HCT116 (cell line): ENCODE data around the gene YPEL3. TPM values are rescaled to one million over a fixed set of nuclear protein-coding genes. Genes with fewer than 3 reads are reported as not detected.

Experiments used
- ATAC-seq: fragments of 200-7000 bp; cut with Tn5 transposase; 2 replicates; pipeline ENCODE4 v1.9.1; 2020; ENCODE audit warnings: mild to moderate bottlenecking, moderate library complexity
- BruUV-seq: library from RNA; stranded (reverse); fragments of 400-500 nt; replicated peaks from 2 replicates; lab custom pipeline; 2021; lab: Mats Ljungman, UMichigan
- CTCF ChIA-PET: fragments of 300-600 bp; sonication (Branson Sonifier 250); formaldehyde crosslinking; loops from one replicate; lab custom pipeline; 2021; ENCODE audit warnings: antibody characterized with exemption; lab: Charles Lee
- POLR2A ChIA-PET: fragments of 300-600, 350-600 bp; sonication (Branson Sonifier 250); formaldehyde crosslinking; loops from one replicate; lab custom pipeline; 2021; ENCODE audit warnings: antibody characterized with exemption; lab: Charles Lee
- RAD21 ChIA-PET, 2 experiments: fragments of 300-600 bp; sonication (Branson Sonifier 250); formaldehyde crosslinking; loops; one replicate each; lab custom pipeline; 2023; ENCODE audit warnings: low total read pairs in 2 of 2; ENCODE audit not compliant: uncharacterized antibody in 2 of 2, unreplicated experiment in 2 of 2, low non-redundant PET in 1 of 2; lab: Charles Lee
- DNase-seq: peaks from one replicate; pipeline ENCODE4 v3.0.0-alpha.2; 2010; ENCODE audit warnings: low read depth, low spot score
- H2AFZ ChIP-seq: fragments of 200-600 bp; shearing (Covaris generic), sonication (generic); 2 replicates; pipeline ENCODE4 v1.6.1; 2017; ENCODE audit warnings: low read depth, mixed run types, mixed read lengths, antibody characterized with exemption, low read length; ENCODE audit not compliant: poor library complexity, severe bottlenecking
- H3K27ac ChIP-seq: 2 replicates; pipeline ENCODE4 v1.5.1; 2012; ENCODE audit warnings: low read depth, low read length
- H3K27me3 ChIP-seq: fragments of 200-600 bp; sonication (generic); 2 replicates; pipeline ENCODE4 v1.6.1; 2016; ENCODE audit warnings: mixed run types, low read length, mixed read lengths; ENCODE audit not compliant: insufficient read depth
- H3K36me3 ChIP-seq, 2 experiments: fragments of 200-500 bp in 1 of 2; fragments of 200-600 bp in 1 of 2; sonication (Bioruptor generic) in 1 of 2; sonication (generic) in 1 of 2; 2 replicates each; pipeline versions ENCODE4 v1.5.1 to v1.6.1; 2014 to 2016; ENCODE audit warnings: low read length in 2 of 2, inconsistent platforms in 1 of 2, mixed read lengths in 1 of 2, mixed run types in 1 of 2; ENCODE audit not compliant: insufficient read depth in 2 of 2, control insufficient read depth in 1 of 2
- H3K4me1 ChIP-seq, 2 experiments: fragments of 200-600 bp in 1 of 2; sonication (generic) in 1 of 2; 2 replicates each; pipeline versions ENCODE4 v1.5.1 to v1.6.1; 2012 to 2017; ENCODE audit warnings: low read length in 2 of 2, inconsistent platforms in 1 of 2, mild to moderate bottlenecking in 1 of 2, mixed read lengths in 1 of 2, mixed run types in 1 of 2, moderate library complexity in 1 of 2; ENCODE audit not compliant: insufficient read depth in 2 of 2, control insufficient read depth in 1 of 2
- H3K4me2 ChIP-seq: fragments of 200-600 bp; sonication (generic); 2 replicates; pipeline ENCODE4 v1.6.1; 2017; ENCODE audit warnings: mixed run types, low read length, mixed read lengths
- H3K4me3 ChIP-seq, 2 experiments: fragments of 200-600 bp in 1 of 2; sonication (generic) in 1 of 2; replicated peaks in 1 of 2; 2 replicates each; pipeline ENCODE4 v1.5.1; 2011 to 2016; ENCODE audit warnings: low read length in 2 of 2, control low read depth in 1 of 2, low read depth in 1 of 2, mild to moderate bottlenecking in 1 of 2, mixed read lengths in 1 of 2, mixed run types in 1 of 2
- H3K79me2 ChIP-seq: fragments of 200-600 bp; sonication (generic); 2 replicates; pipeline ENCODE4 v1.6.1; 2017; ENCODE audit warnings: mild to moderate bottlenecking, mixed run types, low read length, moderate library complexity, mixed read lengths; ENCODE audit not compliant: insufficient read depth
- H3K9ac ChIP-seq: fragments of 200-600 bp; sonication (generic); 2 replicates; pipeline ENCODE4 v1.6.1; 2016; ENCODE audit warnings: low read length, mixed read lengths
- H3K9me2 ChIP-seq: fragments of 200-600 bp; sonication (generic), shearing (Covaris generic); 2 replicates; pipeline ENCODE4 v1.6.1; 2017; ENCODE audit warnings: mixed run types, mild to moderate bottlenecking, moderate library complexity; ENCODE audit not compliant: insufficient read depth
- H3K9me3 ChIP-seq, 2 experiments: fragments of 200-500 bp in 1 of 2; fragments of 200-600 bp in 1 of 2; sonication (Bioruptor generic) in 1 of 2; sonication (generic) in 1 of 2; 2 replicates each; pipeline ENCODE4 v1.6.1; 2014 to 2017; ENCODE audit warnings: low read length in 2 of 2, mixed read lengths in 2 of 2, inconsistent platforms in 1 of 2, low read depth in 1 of 2, mild to moderate bottlenecking in 1 of 2, mixed run types in 1 of 2, moderate library complexity in 1 of 2; ENCODE audit not compliant: control insufficient read depth in 1 of 2, insufficient read depth in 1 of 2
- H4K20me1 ChIP-seq: fragments of 200-600 bp; sonication (generic), shearing (Covaris generic); 2 replicates; pipeline ENCODE4 v1.6.1; 2017; ENCODE audit warnings: mixed run types, mild to moderate bottlenecking, moderate library complexity; ENCODE audit not compliant: insufficient read depth
- CEBPB ChIP-seq: IDR thresholded peaks from 2 replicates; pipeline ENCODE4 v1.6.1; 2012; ENCODE audit warnings: low read depth
- CTCF ChIP-seq, 3 experiments: fragments of 200-600 bp in 1 of 3; sonication (generic) in 1 of 3; IDR thresholded peaks in 2 of 3; conservative IDR thresholded peaks in 1 of 3; 2 replicates each; pipeline ENCODE4 v1.5.1; 2012 to 2017; ENCODE audit warnings: low read depth in 2 of 3, low read length in 2 of 3, antibody characterized with exemption in 1 of 3, borderline replicate concordance in 1 of 3, control low read depth in 1 of 3, mild to moderate bottlenecking in 1 of 3, mixed read lengths in 1 of 3, mixed run types in 1 of 3, moderate library complexity in 1 of 3; ENCODE audit not compliant: insufficient read depth in 1 of 3
- EZH2phosphoT487 ChIP-seq: fragments of 200-600 bp; IDR thresholded peaks from 2 replicates; pipeline ENCODE4 v1.6.1; 2018; ENCODE audit warnings: antibody characterized with exemption, borderline replicate concordance
- FOSL1 ChIP-seq: IDR thresholded peaks from 2 replicates; pipeline ENCODE4 v1.6.1; 2012; ENCODE audit warnings: low read depth
- JUND ChIP-seq: IDR thresholded peaks from 2 replicates; pipeline ENCODE4 v1.6.1; 2012
- MAX ChIP-seq: IDR thresholded peaks from 2 replicates; pipeline ENCODE4 v1.6.1; 2012
- POLR2A ChIP-seq: IDR thresholded peaks from 2 replicates; pipeline ENCODE4 v1.7.0; 2011; ENCODE audit warnings: borderline replicate concordance; ENCODE audit not compliant: insufficient read depth, insufficient read length; ENCODE audit errors: extremely low read depth
- RAD21 ChIP-seq: IDR thresholded peaks from 2 replicates; pipeline ENCODE4 v1.6.1; 2012; ENCODE audit warnings: low read depth, mild to moderate bottlenecking
- SIN3A ChIP-seq: IDR thresholded peaks from 2 replicates; pipeline ENCODE4 v1.6.1; 2012; ENCODE audit warnings: low read depth
- SP1 ChIP-seq: IDR thresholded peaks from 2 replicates; pipeline ENCODE4 v1.6.1; 2012; ENCODE audit warnings: low read depth
- TCF7L2 ChIP-seq: IDR thresholded peaks from 2 replicates; pipeline ENCODE4 v1.7.0; 2011; ENCODE audit warnings: borderline replicate concordance, inconsistent platforms; ENCODE audit not compliant: insufficient read depth, insufficient read length; ENCODE audit errors: extremely low read depth
- ZFX ChIP-seq: fragments of 450-650 bp; IDR thresholded peaks from 2 replicates; pipeline ENCODE4 v1.6.1; 2017
- ZNF274 ChIP-seq: fragments of 200-500 bp; sonication (Bioruptor generic); IDR thresholded peaks from 2 replicates; pipeline ENCODE4 v1.6.1; 2014; ENCODE audit warnings: mild to moderate bottlenecking, low read depth, low read length, inconsistent platforms
- intact Hi-C: fragments of 100-400 bp; cut with micrococcal nuclease; formaldehyde crosslinking; loops from 2 replicates; pipeline ENCODE4 v1.10.0; 2022
- total RNA-seq: library from RNA; stranded (reverse); gene quantifications from one replicate; pipeline ENCODE4 v1.2.1, GENCODE V29; 2021; ENCODE audit not compliant: unreplicated experiment
- TF ChIP-seq, protein P1 (sequence below): IDR thresholded peaks from 2 replicates; pipeline ENCODE4 v1.6.1; 2011; ENCODE audit warnings: mild to moderate bottlenecking, low read length, moderate library complexity; ENCODE audit not compliant: insufficient replicate concordance; ENCODE audit errors: extremely low read depth

The YPEL3 gene
- total RNA-seq, 1 experiment from 2014 or later, result 10.9 TPM

DNA sequence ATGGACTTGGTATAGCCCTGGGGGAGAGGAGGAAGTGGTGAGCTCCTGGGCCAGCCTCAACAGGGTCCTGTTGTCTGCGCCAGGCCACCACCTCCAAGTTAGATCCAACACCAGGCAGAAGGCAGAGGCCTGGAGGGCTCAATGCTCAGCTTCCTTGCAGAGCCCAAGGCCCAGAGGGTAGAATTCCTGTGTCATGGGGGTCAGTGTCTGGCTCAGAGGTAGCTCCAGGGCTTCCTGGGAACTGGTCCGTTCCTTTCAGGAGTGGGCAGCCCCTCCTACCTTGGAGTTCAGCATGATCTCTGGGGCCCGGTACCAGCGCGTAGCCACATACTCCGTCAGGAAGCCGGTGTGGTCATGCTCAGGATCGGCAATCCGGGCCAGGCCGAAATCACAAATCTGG lies 21.8 kb upstream of the YPEL3 start:
- peaks cover 20 to 32% of the 10 kb centered on the region in 2 experiments for H3K4me1 ChIP-seq
- no peak overlapping the region for H3K4me3 ChIP-seq
- no peak for ATAC-seq
- H3K9me3 ChIP-seq, result no peaks in the 10 kb centered on the region
- no peaks in the 10 kb centered on the region for H4K20me1 ChIP-seq
- RAD21 ChIA-PET, result no interaction called here
- H3K79me2 ChIP-seq, result no peaks in the 10 kb centered on the region
- no peak overlapping the region for H3K4me2 ChIP-seq
- no peak for TF ChIP-seq CEBPB
- no peak for TF ChIP-seq SIN3A
- TF ChIP-seq ZNF274, result no peak
- TF ChIP-seq MAX, result no peak
- TF ChIP-seq SP1, result no peak
- TF ChIP-seq EZH2phosphoT487, result no peak
- TF ChIP-seq ZFX, result no peak
- no peak for TF ChIP-seq POLR2A
- no peak overlapping the region for H3K27ac ChIP-seq
- BruUV-seq, result no TSS peak
- CTCF ChIA-PET, result no interaction called here
- DNase-seq, result no peak
- H3K36me3 ChIP-seq, result no peaks in the 10 kb centered on the region; a peak in 1 of 4 replicates
- H3K9ac ChIP-seq, result no peak overlapping the region
- H2AFZ ChIP-seq, result no peak overlapping the region
- no peaks in the 10 kb centered on the region for H3K9me2 ChIP-seq
- H3K27me3 ChIP-seq, result no peaks in the 10 kb centered on the region
- POLR2A ChIA-PET, result no interaction called here
- intact Hi-C loops, result no loop called here

- no peak for DNase-seq
- RAD21 ChIA-PET, result no interaction called here
- Histone ChIP-seq H4K20me1 (no peaks in the 10 kb centered on the region), H3K27ac (no peak overlapping the region), H3K9me2 (no peaks in the 10 kb centered on the region), H3K27me3 (no peaks in the 10 kb centered on the region), H3K4me1 (peaks cover 17 to 35% of the 10 kb centered on the region in 2 experiments), H2AFZ (no peak overlapping the region), H3K79me2 (no peaks in the 10 kb centered on the region), H3K4me3 (no peak overlapping the region), H3K9ac (no peak overlapping the region), H3K36me3 (no peaks in the 10 kb centered on the region; a peak in 1 of 4 replicates), H3K4me2 (no peak overlapping the region), H3K9me3 (no peaks in the 10 kb centered on the region)
- CTCF ChIA-PET, result no interaction called here
- no TSS peak for BruUV-seq
- no peak for TF ChIP-seq CTCF (IDR thresholded peaks at IDR 0.05 in 2 of 3, conservative IDR thresholded peaks at IDR 0.05 in 1 of 3; ENCODE audit: borderline replicate concordance in 1 of 3, insufficient read depth in 1 of 3, low read depth in 2 of 3, low read length in 2 of 3)
- no peak for TF ChIP-seq CEBPB
- TF ChIP-seq EZH2phosphoT487, result no peak
- TF ChIP-seq FOSL1, result no peak
- no peak for TF ChIP-seq JUND
- no peak for TF ChIP-seq TCF7L2
- no peak for TF ChIP-seq ZFX
- TF ChIP-seq, protein P1, sequence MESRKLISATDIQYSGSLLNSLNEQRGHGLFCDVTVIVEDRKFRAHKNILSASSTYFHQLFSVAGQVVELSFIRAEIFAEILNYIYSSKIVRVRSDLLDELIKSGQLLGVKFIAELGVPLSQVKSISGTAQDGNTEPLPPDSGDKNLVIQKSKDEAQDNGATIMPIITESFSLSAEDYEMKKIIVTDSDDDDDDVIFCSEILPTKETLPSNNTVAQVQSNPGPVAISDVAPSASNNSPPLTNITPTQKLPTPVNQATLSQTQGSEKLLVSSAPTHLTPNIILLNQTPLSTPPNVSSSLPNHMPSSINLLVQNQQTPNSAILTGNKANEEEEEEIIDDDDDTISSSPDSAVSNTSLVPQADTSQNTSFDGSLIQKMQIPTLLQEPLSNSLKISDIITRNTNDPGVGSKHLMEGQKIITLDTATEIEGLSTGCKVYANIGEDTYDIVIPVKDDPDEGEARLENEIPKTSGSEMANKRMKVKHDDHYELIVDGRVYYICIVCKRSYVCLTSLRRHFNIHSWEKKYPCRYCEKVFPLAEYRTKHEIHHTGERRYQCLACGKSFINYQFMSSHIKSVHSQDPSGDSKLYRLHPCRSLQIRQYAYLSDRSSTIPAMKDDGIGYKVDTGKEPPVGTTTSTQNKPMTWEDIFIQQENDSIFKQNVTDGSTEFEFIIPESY, result no peak
- TF ChIP-seq RAD21, result no peak
- no peak for TF ChIP-seq SP1
- intact Hi-C loops, result no loop called here
- no peak for ATAC-seq
- POLR2A ChIA-PET, result no interaction called here
Measured at GRCh38 chr16:30116291-30117207, 20.5 kb upstream of the YPEL3 start.
